CD4-positive, alpha-beta T cell treated with Interleukin-17A for 1 hour (primary cell): ENCODE results near the gene IL10RA.
"Not testable (repeated sequence)": the region's sequence is repeated elsewhere in the genome, so short reads cannot be mapped to it uniquely, and the experiment has no call there.

Experiments
- DNase-seq: peaks from one replicate; pipeline ENCODE4 v3.0.0-alpha.2; 2020

IL10RA gene

GRCh38 chr11:117962826-117963225 lies 23.4 kb upstream of the IL10RA start:
- DNase-seq = no peak

- no peak for DNase-seq
These were observed 19.3 kb upstream of the IL10RA start for GRCh38 chr11:117966908-117967307.

- no peak for DNase-seq
These were observed 16.8 kb upstream of the IL10RA start for GRCh38 chr11:117969160-117969991.

- peak; percentile 68 for DNase-seq
These were observed 15.7 kb upstream of the IL10RA start for GRCh38 chr11:117970400-117971024.

GRCh38 chr11:117972044-117972443 lies 14.2 kb upstream of the IL10RA start:
- no peak for DNase-seq

GRCh38 chr11:117972629-117973502 lies 13.3 kb upstream of the IL10RA start:
- DNase-seq = no peak

- DNase-seq = no peak
These were observed 12.7 kb upstream of the IL10RA start for GRCh38 chr11:117973503-117973860.

- no peak for DNase-seq
These were observed 9.7 kb upstream of the IL10RA start for GRCh38 chr11:117976445-117976844.

- no peak for DNase-seq
These were observed 9.2 kb upstream of the IL10RA start for GRCh38 chr11:117977029-117977428.

- not testable (repeated sequence) for DNase-seq
These were observed 8.5 kb upstream of the IL10RA start for GRCh38 chr11:117977612-117978264.

- not testable (repeated sequence) for DNase-seq
These were observed 7.8 kb upstream of the IL10RA start for GRCh38 chr11:117978291-117978910.

GRCh38 chr11:117978991-117979390 lies 7.2 kb upstream of the IL10RA start:
- DNase-seq = no peak

GRCh38 chr11:117979481-117980211 lies 6.5 kb upstream of the IL10RA start:
- peak; percentile 50 for DNase-seq

GRCh38 chr11:117980280-117980679 lies 5.9 kb upstream of the IL10RA start:
- DNase-seq = no peak

- no peak for DNase-seq
These were observed 5.5 kb upstream of the IL10RA start for GRCh38 chr11:117980720-117981119.

GRCh38 chr11:117983163-117983475 lies 3.1 kb upstream of the IL10RA start:
- no peak for DNase-seq

- DNase-seq = no peak
These were observed 1.7 kb upstream of the IL10RA start for GRCh38 chr11:117984476-117984875.

GRCh38 chr11:117986981-117987574 lies 884 bp downstream of the IL10RA start:
- peak; percentile 79 for DNase-seq

GRCh38 chr11:117989351-117990102 lies 3.3 kb downstream of the IL10RA start:
- no peak for DNase-seq

- no peak for DNase-seq
These were observed 5.9 kb downstream of the IL10RA start for GRCh38 chr11:117992136-117992535.

GRCh38 chr11:117992620-117993019 lies 6.4 kb downstream of the IL10RA start:
- DNase-seq = no peak
